SK-N-SH (cell line): ENCODE data around the gene PXDN.

ENCODE experiments used
- CTCF ChIP-seq: fragments of 200-600 bp; sonication (generic); IDR thresholded peaks from 2 replicates; pipeline ENCODE4 v1.6.1; 2017; ENCODE audit warnings: antibody characterized with exemption, mild to moderate bottlenecking, moderate library complexity
- ELF1 ChIP-seq: IDR thresholded peaks from 2 replicates; pipeline ENCODE4 v1.4.0; 2012
- EZH2phosphoT487 ChIP-seq: fragments of 200-600 bp; sonication (generic); IDR thresholded peaks from 2 replicates; pipeline ENCODE4 v1.6.1; 2017; ENCODE audit warnings: low read depth, mixed run types, mild to moderate bottlenecking, antibody characterized with exemption, moderate library complexity, borderline replicate concordance
- FOXM1 ChIP-seq: IDR thresholded peaks from 2 replicates; pipeline ENCODE4 v1.4.0; 2012; ENCODE audit warnings: low read depth, mild to moderate bottlenecking
- GABPA ChIP-seq: IDR thresholded peaks from 2 replicates; pipeline ENCODE4 v1.4.0; 2012; ENCODE audit warnings: low read depth, mild to moderate bottlenecking
- RAD21 ChIP-seq: IDR thresholded peaks from 2 replicates; pipeline ENCODE4 v1.6.1; 2012; ENCODE audit warnings: mild to moderate bottlenecking, low read length
- REST ChIP-seq: IDR thresholded peaks from 2 replicates; pipeline ENCODE4 v1.6.1; 2012; ENCODE audit warnings: mild to moderate bottlenecking, low read depth, low read length, moderate library complexity
- RFX5 ChIP-seq: IDR thresholded peaks from 2 replicates; pipeline ENCODE4 v1.6.1; 2012; ENCODE audit warnings: mild to moderate bottlenecking, improper control_type of control experiment, low read length
- SIN3A ChIP-seq: IDR thresholded peaks from 2 replicates; pipeline ENCODE4 v1.6.1; 2012; ENCODE audit warnings: low read depth, mild to moderate bottlenecking, low read length, moderate library complexity, borderline replicate concordance
- SMC3 ChIP-seq: IDR thresholded peaks from 2 replicates; pipeline ENCODE4 v1.6.1; 2012; ENCODE audit warnings: low read depth, low read length, improper control_type of control experiment
- YY1 ChIP-seq: IDR thresholded peaks from 2 replicates; pipeline ENCODE4 v1.4.0; 2012; ENCODE audit warnings: low read depth, mild to moderate bottlenecking

- no peak for TF ChIP-seq CTCF
- TF ChIP-seq RAD21, result no peak
- no peak for TF ChIP-seq EZH2phosphoT487
- TF ChIP-seq YY1, result no peak
- no peak for TF ChIP-seq RFX5
- TF ChIP-seq REST, result no peak
- TF ChIP-seq FOXM1, result no peak
- TF ChIP-seq ELF1, result no peak
- TF ChIP-seq SMC3, result no peak
- TF ChIP-seq SIN3A, result no peak
- no peak for TF ChIP-seq GABPA
Measured at GRCh38 chr2:1752751-1753150, 8.4 kb upstream of the PXDN start.
